ENCODE results near the gene SCARB1. TPM values are rescaled to one million over a fixed set of nuclear protein-coding genes. Genes with fewer than 3 reads are reported as not detected.

SCARB1 gene
- total RNA-seq, 2 donors from 2014 or later = 44.9 to 83.1 TPM

DNA sequence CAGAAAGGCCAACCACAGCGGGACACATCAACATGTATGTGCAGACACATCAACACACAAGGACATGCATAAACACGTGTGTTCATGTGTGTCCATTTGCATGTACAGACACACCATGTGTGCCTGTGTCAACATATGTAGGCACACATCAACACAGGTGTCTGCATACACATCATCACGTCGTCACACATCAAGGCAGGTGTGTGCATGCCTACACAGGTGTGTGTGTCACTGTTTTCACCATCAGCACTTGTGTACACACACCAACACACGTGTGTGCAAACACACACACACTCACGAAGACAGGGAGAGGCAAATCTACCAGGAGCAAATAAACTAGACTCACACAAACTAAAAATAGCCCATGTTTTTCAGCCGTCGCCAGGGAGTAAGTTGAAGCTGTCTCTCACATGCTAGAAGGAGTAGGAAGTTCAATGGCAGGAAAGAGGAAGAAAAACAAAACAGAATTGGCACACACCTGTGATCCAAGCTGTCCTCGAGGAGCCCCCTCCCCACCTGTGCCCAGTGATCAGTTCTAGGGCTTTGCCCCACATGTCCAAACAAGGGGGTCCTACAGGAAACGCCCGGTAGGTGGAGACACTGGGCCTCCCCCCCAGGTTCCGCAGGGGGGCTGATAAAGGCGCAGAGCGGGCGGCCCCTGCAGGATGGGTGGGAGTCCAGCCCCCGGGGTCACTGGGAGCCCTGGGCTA is 7.4 kb downstream of the SCARB1 start:
- H3K9me3 ChIP-seq = no peaks in the 10 kb centered on the region
- no peaks in the 10 kb centered on the region for H3K27me3 ChIP-seq
- intact Hi-C loops (cut with DNase I) = no loop called here
- no peaks in the 10 kb centered on the region for H3K36me3 ChIP-seq
- TF ChIP-seq CTCF (IDR thresholded peaks at IDR 0.05) = no peak
- no peak for DNase-seq
- no peak overlapping the region for H3K27ac ChIP-seq
- H3K9ac ChIP-seq (ENCODE audit: low read depth in 2 of 2, low read length in 2 of 2) = peak overlapping the region in 1 of 2 donors; percentile 43
- H3K4me3 ChIP-seq = no peak overlapping the region
- no peaks in the 10 kb centered on the region for H3K4me1 ChIP-seq

DNA sequence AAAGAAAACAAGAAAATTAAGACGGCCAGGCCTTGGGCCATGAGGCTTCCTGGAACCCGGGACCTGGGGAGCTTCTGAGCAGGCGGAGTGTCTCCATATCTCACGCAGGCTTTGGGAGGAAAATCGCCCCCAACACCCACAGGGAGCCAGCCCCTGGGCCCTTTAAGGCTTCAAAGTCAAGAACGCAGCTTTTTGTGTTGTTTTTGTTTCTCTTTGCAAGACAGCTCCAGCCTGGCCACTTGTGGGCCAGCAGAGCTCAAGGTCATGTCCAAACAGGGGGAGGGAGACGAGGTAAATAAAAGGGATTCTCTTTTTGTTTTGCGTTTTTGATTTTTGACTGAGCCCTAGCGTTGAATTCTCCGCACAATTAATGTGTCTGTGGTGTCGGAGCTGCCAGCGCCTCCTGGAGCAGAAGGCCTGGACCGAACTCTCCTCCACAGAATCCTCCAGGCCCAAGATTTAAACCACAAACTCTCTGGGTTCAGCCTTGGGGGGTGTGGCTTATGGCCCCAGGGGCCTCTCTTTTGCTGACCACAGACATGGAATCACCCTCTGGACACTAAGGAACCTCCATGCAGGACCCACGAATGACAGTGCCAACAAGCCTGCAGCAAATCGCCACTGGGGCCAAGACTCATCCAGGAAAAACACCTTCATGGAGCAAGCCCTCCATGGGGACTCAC is 8.2 kb downstream of the SCARB1 start:
- no peak overlapping the region for H3K27ac ChIP-seq

DNA sequence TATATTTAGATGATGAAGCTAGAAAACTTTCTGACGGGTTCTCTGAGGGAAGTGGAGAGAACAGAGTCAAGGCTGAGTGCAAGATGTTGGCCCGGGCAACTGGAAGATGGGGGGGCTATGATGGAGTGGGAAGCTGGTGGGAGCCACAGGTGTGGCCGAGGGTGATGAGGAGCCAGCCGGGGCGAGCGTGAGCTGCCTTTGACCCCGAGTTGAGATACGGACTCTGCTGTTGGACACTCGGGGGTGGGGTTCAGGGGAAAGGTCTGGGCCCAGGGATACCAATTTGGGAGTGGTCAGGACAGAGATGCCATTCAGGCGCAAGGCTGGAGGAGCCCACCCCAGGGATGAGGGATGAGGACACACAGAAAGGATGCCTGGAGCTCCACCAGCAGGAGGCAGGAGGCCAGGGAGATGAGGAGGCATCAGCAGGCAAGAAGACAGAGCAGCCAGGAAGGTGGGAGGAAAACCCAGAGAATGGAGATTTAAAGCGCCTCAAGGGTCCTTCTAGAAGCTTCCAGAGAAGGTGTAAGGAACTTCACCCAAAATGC is 9.0 kb downstream of the SCARB1 start:
- Histone ChIP-seq H3K36me3 (no peaks in the 10 kb centered on the region), H3K9ac (ENCODE audit: low read depth in 2 of 2, low read length in 2 of 2) (no peak overlapping the region), H3K27ac (no peak overlapping the region), H3K4me3 (no peak overlapping the region), H3K27me3 (no peaks in the 10 kb centered on the region), H3K4me1 (no peaks in the 10 kb centered on the region), H3K9me3 (no peaks in the 10 kb centered on the region)
- TF ChIP-seq CTCF (IDR thresholded peaks at IDR 0.05) = no peak
- intact Hi-C loops (cut with DNase I) = no loop called here
- no peak for DNase-seq

More for the DNA sequence above, 8.2 kb downstream of the SCARB1 start:
- no peak for DNase-seq
- H3K36me3 ChIP-seq = no peaks in the 10 kb centered on the region
- no peaks in the 10 kb centered on the region for H3K9me3 ChIP-seq
- no peak overlapping the region for H3K9ac ChIP-seq (ENCODE audit: low read depth in 2 of 2, low read length in 2 of 2)
- no peaks in the 10 kb centered on the region for H3K27me3 ChIP-seq
- H3K4me3 ChIP-seq = no peak overlapping the region
- no peak for TF ChIP-seq CTCF (IDR thresholded peaks at IDR 0.05)
- intact Hi-C loops (cut with DNase I) = no loop called here
- H3K4me1 ChIP-seq = no peaks in the 10 kb centered on the region

DNA sequence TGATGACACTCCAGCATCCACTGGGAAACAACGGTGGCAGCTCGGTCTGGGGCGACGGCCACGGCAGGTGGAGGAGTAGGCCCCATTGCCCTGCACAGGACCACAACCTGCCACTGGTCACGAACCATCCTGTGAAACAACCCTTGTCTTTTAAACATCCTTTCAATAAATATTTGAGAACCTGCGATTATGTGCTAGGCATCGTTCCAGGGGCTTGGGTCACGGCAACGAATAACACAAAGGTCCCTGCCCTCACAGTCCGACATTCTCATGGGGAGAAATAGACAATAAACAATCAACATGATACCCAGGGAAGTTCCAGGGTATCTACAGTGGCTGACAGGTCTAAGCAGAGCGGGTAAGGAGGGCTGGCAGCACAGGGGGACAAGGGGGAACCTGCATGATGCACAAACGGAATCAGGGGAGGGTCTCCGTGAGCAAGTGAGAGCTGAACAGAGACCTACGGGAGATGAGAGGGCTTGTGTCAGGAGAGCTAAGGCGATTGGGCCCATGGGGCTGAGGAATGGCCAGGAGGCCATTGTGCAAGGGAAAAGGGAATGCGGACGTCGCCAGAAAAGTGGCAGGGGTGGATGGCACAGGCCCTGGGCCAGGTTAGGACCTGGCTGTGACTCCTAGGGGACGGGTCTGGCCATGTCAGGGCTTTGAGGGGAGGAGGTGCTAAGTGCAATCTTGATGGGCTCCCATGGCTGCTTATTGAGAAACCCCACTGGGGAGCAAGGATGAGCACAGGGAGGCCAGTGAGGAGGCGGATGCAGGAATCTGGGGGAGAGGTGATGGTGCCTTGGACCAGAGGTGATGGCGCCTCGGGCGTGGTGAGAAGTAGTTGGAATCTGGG is 9.7 kb downstream of the SCARB1 start:
- no peak for DNase-seq
- H3K4me3 ChIP-seq = no peak overlapping the region
- no peak overlapping the region for H3K9ac ChIP-seq (ENCODE audit: low read depth in 2 of 2, low read length in 2 of 2)
- no peaks in the 10 kb centered on the region for H3K27me3 ChIP-seq
- H3K9me3 ChIP-seq = no peaks in the 10 kb centered on the region
- no peak for TF ChIP-seq CTCF (IDR thresholded peaks at IDR 0.05)
- no peak overlapping the region for H3K27ac ChIP-seq
- intact Hi-C loops (cut with DNase I) = no loop called here
- no peaks in the 10 kb centered on the region for H3K36me3 ChIP-seq
- H3K4me1 ChIP-seq = no peaks in the 10 kb centered on the region

GRCh38 chr12:124852911-124853427 is 10.7 kb downstream of the SCARB1 start:
- H3K27me3 ChIP-seq = no peaks in the 10 kb centered on the region
- H3K9me3 ChIP-seq = no peaks in the 10 kb centered on the region
- H3K9ac ChIP-seq (ENCODE audit: low read depth in 2 of 2, low read length in 2 of 2) = no peak overlapping the region
- intact Hi-C loops (cut with DNase I) = no loop called here
- TF ChIP-seq CTCF (IDR thresholded peaks at IDR 0.05) = no peak
- DNase-seq = no peak
- H3K36me3 ChIP-seq = no peaks in the 10 kb centered on the region
- peak overlapping the region; percentile 19 for H3K27ac ChIP-seq
- H3K4me1 ChIP-seq = no peaks in the 10 kb centered on the region
- no peak overlapping the region for H3K4me3 ChIP-seq
